COLO668 (cell line): Measurements from ENCODE around the gene PCYT2.

Source experiments
- DNase-seq: peaks from one replicate; lab custom pipeline; 2025; ENCODE audit not compliant: unreplicated experiment; lab: John Stamatoyannopoulos, UW

PCYT2 gene

DNA sequence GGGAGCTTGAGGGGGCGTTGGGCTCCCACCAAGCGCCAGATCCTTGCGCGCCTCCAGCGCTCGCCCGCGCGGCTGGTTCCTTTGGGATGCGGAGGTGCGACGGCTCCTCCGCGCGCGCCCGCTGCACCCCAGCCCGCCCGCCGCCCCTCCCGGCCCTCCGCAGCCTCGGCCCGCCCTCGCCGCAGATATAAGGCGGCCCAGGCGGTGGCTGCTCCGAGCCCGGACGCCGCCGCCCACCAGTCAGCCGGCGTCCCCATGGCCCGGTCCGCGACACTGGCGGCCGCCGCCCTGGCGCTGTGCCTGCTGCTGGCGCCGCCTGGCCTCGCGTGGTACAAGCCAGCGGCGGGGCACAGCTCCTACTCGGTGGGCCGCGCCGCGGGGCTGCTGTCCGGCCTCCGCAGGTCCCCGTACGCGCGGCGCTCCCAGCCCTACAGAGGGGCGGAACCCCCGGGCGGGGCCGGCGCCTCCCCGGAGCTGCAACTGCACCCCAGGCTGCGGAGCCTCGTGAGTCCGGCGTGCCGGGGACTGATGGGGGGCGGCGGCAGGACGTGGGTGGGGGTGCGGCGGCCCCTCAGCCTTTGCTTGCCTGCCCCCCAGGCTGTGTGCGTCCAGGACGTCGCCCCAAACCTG lies 9.1 kb downstream of the PCYT2 start, which contains the start of gene NPB:
TSS of gene NPB (plus strand) at position 216 of the 630 bp plus-strand sequence. CDS start at position 256, 40 bp downstream.
- DNase-seq: peak; percentile 33

DNA sequence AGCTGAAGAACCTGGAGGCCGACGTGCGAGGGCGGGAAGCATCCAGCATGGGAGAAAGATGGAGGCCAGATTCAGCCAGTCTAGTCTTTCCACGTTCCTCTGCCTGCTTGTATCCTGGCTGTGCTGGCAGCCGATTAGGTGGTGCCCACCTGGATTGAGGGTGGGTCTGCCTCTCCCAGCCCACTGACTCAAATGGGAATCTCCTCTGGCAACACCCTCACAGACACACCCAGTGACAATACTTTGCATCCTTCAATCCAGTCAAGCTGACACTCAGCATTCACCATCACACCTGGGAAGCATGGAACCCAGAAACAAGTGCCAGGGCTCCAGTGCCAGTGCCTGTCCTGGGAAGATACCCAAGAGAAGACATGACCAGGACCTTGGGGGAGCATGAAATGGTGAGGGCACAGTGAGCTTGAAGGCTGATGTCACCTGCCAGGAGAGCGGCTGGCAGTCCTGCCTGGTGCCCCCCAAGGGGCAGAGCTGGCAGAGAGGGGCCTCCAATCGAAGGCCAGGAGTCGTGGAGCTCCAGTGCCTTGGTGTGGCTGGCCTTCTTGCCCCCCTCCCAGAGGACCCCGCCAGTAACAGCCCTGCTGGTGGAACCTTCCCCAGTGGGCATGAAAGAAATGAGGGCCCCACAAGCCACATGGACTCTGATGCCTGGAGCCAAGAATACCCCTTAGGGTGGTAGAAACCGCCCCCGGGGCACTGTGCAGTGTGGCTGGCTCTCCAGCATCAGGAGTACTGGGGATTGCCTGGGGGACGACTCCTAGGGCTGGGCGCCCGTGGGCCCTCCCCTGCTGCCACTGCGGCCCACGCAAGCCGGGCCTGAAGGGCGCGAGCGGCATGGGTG lies 9.8 kb downstream of the PCYT2 start:
- DNase-seq: no peak

DNA sequence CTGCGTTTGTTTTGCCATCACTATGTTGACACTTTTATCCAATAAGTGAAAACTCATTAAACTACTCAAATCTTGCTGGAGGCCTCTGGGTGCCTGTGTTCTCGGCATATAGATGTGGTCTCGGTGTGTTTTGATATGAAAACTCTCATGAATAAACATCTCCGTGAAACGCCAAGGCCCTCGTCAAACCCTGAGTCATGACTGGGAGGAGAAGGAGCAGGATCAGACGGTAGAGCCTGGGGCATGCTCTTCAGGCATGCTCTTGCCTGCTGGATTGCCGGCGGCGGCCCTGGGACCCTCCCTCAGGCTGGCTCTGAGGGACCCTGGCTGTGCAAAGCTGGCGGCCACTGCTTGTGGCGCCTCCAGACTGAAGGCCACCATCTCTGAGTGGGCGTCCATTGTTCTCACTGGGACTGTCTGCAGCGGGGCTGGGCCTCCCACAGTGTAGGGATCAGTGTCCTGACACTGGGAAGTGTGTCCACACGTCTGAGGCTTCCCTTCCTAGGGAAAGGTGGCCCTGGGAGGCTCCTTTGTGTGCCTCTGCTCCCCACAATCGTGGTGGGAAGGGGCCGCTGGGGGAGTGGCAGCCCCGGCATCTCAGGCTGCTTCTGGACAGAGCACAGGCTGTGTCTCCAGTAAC lies 10.9 kb downstream of the PCYT2 start:
- no peak for DNase-seq

DNA sequence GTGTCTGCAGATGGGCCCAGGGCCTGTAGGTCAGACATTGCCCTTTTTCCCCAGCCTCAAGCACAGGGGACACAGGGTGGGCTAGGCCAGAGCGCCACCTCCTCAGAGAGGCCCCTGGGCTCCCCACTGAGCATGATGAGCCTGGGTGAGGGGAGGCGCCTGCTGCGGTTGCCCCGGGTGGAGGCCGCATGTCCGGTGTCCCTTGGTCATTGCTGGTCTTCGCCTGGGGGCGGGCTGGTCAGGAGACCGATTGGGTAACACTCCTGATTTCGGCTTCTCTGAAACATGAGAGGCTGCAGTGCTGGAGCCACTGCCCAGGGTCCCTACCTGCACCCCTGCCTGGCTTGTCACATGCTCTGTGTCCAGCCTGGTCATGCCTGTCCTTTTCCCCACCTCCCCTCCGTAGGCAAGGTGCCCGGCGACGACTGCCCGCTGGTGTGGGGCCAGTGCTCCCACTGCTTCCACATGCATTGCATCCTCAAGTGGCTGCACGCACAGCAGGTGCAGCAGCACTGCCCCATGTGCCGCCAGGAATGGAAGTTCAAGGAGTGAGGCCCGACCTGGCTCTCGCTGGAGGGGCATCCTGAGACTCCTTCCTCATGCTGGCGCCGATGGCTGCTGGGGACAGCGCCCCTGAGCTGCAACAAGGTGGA lies 11.6 kb downstream of the PCYT2 start:
- DNase-seq: no peak

DNA sequence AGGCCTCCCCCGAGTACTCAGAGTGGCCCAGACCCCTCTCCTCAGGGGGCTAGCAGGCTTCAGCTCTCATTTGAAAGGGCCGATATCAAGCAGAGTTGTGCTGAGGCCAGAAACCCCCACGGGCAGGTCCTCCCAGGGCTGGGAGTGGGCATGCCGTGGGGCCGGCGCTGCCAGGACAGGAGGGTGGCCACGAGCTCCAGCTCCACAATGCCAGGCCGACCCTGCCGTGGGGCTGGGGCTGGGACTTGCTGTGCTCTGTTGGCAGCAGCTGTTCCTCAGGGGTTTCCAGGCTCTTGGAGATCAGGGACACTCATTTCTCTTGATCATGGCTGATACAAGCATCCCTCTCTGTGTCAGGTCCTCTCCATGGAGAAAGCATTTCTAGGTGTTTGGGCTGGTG lies 12.3 kb downstream of the PCYT2 start:
- no peak for DNase-seq

DNA sequence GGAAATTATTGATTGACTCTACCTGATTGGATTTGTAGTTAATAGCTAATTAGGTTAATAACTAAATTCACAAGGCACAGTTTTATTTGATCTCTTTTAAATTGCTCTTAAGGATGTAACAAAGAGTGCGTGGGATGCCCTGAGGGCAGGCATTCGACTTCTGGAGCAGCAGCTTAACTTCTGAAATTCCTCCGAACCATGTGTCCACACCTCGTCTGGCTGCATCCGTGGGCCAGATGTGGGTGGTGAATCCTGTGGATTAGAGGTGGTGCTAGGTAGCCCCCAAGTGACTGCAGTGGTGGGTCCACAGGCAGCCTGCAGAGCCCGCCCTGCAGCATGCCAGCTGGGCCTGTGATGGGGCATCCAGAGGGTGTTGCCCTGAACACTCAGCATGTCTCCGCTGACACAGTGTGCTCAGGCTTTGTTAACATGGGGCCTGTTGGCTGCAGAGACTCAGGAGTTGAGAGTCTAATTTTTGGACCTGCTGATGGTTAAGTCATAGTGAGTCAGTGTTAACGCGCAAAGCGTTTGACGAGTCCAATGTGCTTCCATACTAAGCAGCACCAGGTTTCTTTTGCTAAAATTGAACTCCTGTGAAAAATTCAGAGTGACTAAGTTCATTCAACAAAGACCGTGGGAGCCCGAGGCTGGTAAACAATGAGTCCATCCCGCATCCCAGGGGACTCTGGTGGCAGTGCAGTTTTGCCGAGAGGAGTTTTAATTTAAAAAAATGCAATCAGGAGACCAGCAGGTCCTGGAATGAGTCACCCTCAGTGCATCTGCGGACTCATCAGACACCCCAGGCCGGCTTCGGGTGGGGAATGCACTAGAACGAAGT lies 13.0 kb downstream of the PCYT2 start:
- no peak for DNase-seq

DNA sequence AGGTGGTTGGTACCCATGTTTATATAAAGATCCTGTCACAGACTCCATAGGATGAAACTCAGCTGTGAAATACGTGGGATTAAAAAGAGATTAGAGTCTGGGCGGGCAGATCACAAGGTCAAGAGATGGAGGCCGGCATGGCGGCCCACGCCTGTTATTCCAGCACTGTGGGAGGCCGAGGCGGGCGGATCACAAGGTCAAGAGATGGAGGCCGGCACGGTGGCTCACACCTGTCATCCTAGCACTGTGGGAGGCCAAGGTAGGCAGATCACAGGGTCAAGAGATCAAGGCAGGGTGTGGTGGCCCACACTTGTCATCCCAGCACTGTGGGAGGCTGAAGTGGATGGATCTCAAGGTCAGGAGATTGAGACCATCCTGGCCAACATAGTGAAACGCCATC lies 15.8 kb downstream of the PCYT2 start:
- no peak for DNase-seq

DNA sequence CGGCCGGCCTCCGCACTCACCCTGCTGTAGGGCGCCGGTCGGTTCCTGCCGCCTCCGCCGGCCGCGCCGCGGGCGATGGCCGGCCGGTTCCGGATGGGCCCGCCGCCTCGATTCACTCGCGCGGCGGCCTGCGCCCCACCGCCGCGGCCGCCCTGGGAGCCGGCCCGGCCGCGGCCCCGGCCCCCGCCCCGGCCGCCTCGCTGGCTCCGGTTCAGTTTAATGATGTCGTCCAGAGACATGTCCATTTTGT lies 20.0 kb downstream of the PCYT2 start:
- no peak for DNase-seq

DNA sequence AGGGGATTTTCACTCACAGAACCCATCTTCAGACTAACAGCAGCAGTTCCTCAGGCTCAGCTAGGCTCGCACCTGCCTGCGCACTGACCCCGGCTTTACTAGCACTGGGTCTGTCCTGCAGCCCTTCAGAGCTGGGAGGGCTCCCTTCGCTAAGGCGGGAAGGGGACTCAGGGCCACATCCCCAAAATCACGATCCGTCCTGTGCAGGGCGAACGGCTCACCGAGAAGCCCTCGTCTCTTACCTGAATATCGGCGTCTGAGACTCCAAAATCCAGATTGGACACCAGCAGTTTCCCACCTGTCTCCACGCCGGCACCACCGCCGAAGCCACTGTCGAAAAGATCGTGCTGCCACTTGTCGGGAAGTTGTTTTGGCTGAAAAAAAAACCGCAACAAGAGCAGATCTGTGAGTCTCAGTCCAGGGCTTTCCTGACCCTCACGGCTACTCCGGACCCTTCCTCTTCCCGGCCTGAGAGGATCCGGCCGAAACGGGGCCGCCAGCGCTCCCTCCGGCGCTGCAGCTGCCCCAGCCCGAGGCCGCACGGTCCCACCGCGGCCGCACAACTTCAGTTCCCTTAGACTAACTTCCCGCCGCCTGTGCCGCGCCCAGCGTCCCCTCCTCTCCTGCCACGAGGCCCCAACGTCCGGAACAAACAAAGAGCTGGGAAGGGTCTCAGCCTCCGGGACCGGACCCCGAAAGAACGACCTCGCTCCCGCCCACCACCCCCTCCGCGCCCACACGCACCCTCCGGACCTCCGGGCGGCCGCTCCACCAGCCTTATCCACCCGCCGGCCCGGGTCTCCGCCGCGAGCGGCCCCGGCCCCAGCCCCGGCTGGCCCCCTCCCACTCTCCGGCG lies 20.5 kb downstream of the PCYT2 start:
- DNase-seq: peak; percentile 31

DNA sequence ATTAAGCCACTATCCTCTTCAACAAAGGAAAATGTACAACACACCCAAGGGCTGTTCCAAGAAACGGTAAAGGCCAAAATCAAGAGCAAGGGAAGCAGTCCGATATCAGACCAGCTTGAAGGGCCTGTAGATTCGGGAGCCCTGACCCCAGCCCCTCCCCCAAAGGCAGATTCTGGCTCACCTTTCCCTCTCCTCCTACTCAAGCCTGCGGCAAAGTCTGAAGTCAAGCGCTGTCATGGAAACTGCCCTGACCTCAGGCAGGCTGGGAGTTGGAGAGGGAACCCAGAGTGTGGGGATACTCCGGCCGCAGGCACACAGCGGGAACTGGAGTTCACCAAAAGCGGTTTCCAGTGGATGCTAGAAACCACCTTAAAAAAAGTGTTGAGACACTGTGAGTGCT lies 21.6 kb downstream of the PCYT2 start:
- no peak for DNase-seq

DNA sequence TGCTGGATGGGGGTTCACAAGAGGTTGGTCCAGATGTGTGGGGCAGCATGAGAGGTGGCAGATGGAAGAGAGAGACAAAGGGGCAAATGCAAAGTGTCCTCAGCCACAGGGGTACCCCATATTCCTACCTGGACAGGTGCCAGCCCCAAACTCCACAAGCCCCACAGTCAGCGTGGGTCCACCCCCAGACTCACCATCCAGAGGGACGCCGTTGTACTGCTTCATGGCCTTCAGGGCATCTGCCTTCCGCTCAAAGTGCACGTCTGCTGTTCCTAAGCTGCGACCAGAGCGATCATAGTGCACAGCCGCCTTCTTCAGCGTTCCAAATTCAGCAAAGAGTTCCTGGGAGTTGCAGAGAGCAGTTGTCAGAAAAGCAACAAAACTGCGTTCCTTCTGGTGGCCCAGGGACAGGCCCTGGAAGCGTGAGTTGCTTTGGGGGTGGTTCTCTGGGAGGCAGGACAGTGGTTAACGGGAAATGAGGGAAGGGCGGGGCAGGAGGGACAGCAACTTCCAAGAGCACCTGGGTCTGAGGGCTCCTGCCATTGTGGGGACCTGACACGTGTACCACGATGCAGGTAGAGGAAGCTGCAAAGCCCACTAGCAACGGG lies 22.1 kb downstream of the PCYT2 start:
- DNase-seq: no peak

DNA sequence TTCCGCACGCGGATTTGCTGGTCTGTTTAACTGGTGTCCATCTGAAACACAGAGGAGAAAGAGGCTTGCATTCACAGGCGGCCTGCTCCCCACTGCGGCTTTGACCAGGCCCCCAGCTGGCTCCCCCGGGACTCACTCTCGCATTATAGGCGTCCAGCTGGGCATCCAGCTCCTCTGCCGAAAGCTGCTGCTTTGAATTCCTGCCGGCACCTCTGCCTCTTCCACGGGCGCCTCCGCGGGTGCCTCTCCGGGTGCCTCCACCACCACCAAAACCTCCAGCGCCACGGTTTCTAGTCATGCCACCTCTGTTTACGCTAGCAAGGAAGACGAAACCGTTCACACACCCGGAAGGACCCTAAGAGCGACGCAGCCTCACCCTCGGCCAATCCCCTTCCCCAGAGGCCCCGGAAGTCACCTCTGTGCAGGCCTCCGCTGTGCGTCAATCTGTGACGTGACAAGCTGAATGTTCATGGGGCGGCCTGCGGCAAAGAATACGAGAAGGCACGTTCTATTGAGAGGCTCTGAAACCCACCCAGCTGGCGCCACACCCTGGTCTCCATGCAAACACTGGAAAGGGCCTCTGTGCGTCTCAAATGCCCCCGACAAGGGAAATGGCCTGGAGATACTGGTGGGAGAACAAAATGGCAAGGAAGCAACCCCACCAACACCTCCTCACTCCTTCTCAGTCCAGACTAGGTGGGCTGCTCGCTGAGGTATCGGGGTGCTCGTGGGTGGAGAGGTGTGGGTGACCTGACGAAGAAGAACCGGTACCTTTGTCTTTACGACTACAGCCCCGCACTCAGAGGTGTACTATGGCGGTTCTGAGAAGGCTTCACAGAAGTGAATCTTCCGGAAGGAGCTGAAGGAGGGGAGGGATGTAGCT lies 22.9 kb downstream of the PCYT2 start:
- DNase-seq: no peak

DNA sequence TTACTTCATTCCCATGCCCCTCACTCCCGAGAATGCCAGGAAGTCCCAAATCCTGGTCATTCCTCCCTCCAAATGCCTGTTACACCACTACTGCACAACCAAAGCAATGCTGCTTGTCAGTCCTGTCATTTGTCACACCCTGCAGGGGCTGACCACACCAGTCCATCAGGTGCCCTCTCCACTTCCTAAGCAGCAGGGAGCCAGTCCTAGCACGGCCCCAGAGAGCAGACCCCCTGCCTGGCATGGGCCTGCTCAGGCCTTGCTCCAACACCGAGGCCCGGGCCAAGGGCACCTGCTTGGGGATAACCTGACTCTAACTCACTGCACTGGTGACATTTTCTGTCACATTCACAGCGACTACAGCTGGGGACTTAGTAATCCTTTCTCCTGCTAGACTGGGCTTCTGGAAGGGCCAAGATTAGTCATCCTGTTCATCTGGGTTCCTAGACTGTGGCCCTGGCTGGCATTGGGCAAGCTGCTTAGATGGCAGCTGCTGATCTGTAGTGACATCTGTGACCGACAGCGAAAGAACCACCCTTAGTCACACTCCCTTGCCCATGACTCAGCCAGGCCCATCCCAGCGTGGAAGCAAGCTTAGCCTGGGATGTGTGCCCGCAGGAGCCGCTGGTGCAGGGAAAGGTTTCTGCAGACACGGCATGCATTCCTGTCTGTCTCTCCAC lies 25.2 kb downstream of the PCYT2 start:
- no peak for DNase-seq

DNA sequence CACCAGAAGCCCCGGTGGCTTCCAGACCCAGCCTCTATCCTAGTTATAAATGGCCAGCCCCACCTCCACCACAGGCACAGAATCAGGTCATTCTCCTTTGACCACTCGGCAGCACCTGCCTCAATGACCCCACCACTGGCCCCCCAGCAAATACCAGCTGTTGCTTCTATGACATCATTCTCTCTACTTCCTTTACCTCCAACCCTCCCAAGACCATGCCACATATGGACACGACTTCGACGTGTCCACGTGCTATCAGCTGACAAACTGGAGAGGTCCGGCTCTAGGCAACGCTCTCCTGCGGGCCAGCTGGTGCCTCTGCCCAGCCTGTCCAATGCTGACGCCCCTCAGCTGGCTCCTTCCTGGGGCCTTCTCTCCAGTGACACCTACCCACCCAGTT lies 25.7 kb downstream of the PCYT2 start:
- DNase-seq: no peak

DNA sequence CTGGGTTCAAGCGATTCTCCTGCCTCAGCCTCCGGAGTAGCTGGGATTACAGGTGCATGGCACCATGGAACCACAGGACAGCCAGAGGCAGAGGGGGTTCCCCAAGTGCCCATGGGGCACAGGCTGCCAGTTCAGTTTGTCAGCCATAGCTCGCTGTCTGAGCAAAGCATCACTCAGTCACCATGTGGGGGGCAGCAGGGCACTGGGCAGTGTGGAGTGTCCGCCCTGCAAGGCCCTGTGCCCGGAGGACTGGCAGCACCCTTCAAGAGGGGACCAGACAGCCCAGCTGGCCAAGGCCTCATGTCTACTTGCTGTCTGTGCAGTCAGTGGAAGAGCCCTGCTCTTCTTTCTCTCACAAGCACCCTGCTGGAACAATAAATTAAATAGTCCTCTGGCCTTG lies 26.2 kb downstream of the PCYT2 start:
- DNase-seq: no peak

DNA sequence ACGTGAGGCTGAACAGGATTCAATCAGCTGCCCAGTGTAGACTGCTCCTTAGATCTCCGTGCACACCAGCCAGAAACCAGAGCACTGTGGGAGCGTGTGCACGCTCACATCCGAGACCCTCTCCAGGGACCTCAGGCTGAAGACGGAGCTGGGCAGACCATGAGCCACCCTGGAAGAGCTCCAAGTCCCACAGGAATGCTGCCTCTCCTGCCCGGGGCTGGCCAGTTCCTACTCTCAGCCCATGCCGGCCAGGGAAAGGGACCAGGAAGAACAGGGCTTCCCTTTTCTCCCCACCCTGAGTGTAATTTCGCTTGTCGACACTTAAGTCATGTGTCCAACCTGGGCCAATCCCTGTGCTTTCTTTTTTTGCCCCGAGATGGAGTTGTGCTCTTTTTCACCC lies 26.7 kb downstream of the PCYT2 start:
- no peak for DNase-seq

DNA sequence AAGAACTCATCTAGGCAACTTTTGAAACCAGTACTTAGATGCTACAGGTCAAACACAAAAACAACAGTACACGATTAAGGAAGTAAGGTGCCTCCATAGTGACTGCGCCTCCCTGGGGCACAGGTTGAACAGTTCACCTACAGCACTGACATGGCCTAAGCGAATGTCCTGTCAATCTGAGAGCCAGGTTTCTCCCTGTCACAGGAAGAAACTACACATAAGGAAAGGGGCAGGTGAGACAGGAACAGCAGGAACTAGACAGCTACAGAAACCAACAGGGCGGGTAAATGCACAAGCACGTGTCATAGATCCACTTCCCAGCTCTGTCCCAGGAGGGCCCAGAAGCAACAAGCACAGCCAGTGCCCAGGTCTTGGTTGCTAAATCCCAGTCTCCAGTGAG lies 32.1 kb downstream of the PCYT2 start:
- no peak for DNase-seq

DNA sequence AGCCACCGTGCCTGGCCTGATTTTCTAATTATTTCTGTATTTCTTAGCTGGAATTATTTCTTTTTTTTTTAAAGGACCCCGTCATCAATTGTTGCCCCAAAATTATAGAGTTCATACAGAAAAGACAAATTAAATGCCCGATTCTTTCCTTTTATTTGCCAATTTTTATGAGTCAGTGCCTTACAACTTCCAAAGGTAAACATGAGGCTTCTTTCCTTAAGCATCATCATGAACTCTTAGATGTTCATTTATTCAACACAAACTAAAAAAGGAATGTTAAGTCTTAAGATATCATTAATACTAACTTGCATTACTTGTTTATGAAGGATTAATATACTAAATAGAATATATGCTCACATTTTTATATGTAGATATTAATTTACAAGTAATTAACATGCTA lies 32.9 kb downstream of the PCYT2 start:
- DNase-seq: no peak
